ENCODE results near the gene PCDH7.

- TF ChIP-seq CTCF (IDR thresholded peaks at IDR 0.05) (no peak), POLR2A (IDR thresholded peaks at IDR 0.05) (no peak)
These were observed 24.2 kb downstream of the PCDH7 start for GRCh38 chr4:30744386-30744785.

All from esophagus squamous epithelium (tissue), 4 donors.